ENCODE data around the gene TXNRD1.
"Not testable (repeated sequence)": the region's sequence is repeated elsewhere in the genome, so short reads cannot be mapped to it uniquely, and the experiment has no call there.

TXNRD1 gene

DNA sequence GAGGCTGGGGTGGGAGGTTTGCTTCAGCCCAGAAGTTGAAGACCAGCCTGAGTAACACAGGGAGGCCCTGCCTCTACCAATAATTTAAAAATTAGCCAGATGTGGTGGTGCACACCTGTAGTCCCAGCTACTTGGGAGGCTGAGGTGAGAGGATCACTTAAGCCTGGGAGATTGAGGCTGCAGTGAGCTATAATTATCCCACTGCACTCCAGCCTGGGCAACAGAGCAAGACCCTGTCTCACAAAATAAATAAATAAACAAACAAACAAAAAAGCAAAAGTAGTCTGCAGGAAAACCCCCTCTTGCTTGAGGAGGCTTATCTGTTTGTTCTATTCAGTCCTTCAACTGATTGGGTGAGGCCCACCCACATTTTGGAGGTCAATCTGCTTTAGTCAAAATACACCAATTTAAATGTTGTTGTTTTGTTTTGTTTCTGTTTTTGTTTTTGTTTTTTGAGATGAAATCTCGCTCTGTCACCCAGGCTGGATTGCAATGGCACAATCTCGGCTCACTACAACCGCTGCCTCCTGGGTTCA, 24.9 kb upstream of the TXNRD1 start:
- no peak for DNase-seq (ENCODE audit: low read depth in 2 of 3, low spot score in 1 of 3)

DNA sequence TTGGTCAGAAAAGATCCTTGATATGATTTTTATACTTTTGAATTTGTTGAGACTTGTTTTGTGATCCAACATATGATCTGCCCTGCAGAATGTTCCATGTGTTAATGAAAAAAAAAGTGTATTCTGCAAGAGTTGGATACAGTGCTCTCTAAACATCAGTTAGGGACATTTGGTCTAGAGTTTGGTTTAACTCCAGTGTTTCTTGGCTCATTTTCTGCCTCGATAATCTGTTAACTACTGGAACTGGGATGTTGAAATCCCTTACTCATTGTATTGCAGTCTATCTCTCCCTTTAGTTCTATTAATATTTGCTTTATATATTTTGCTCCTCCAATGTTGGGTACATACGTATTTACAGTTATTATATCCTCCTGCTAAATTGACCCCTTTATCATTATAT, 18.3 kb upstream of the TXNRD1 start:
- DNase-seq (ENCODE audit: low read depth in 2 of 3, low spot score in 1 of 3): no peak

- no peak for DNase-seq (ENCODE audit: low read depth in 2 of 3, low spot score in 1 of 3)
Measured at GRCh38 chr12:104199964-104200363, 15.6 kb upstream of the TXNRD1 start.

DNA sequence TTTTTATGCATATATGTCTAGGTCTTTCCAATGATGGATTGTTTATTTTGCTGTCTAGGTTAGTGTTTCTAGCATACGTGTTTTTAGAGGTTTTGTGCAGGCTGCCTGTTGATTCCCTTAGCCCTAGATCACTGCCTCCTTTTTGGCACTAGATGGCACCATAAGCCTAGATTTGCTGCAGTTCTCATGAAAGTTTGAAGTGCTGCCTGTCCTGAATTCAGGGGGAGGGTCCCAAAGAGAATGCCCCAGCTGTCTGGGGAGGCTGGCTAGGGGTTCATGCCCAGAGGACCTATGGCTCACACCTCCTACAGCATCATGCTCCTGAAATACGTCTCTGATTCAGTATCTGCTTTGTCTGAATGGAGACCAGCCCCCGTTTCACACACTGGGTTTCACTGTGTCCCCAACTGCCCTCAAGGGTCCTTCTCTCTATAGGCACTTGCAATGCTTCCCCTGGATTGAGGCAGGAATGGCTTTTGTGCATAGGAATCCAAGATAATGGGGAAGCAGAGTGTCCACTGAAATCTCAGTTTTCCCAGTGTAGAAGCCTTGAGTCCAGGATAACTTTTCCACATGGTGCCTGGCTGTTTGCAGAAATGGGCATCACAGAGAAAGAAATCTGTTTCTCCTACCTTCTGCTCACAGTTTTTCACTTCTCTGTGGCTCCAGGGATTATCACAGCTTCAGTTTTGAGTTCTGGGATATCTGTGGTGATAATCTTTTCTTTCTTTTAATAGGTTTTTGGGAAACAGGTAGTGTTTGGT, 14.2 kb upstream of the TXNRD1 start:
- DNase-seq (ENCODE audit: low read depth in 2 of 3, low spot score in 1 of 3): peak in 1 of 3 donors; percentile 44

DNA sequence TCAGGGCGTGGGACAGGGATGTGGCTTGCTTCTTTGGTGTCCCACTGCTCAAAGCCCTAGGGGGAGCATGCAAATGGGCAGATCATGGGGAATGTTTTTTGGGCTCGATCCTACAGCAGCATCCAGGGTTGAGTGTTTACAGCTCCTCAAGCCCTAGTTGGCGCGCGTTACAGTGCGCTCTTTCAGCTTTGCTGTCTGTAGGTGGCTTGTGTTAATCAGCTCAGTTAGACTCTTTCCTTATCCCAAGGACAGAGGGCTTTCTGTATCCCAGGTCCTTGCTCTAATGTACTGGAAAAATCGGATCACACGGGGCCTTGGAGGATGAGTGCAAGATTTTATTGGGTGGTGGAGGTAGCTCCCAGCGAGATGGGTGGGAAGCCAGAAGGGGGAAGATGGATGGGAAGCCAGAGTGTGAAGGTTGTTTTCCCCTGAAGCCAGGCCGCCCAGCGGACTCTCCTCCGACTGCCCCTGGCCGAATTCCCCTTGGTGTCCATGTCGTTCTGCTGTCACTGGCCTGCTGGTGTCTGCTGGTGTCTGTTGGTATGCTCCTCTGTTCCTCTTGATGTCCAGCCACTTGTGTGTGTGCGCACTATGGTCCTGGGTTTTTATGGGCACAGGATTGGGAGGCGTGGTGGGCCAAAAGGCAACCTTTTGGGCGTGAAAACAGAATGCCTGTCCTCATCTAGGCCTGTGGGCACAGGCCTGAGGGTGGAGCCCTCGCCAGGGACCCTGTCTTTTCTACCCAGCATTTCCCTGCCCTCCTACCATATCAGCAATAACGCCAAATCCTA, 10.7 kb upstream of the TXNRD1 start:
- no peak for DNase-seq (ENCODE audit: low read depth in 2 of 3, low spot score in 1 of 3)

- no peak for DNase-seq (ENCODE audit: low read depth in 2 of 3, low spot score in 1 of 3)
Measured at GRCh38 chr12:104207416-104208205, 8.0 kb upstream of the TXNRD1 start.

GRCh38 chr12:104212516-104212915, 3.1 kb upstream of the TXNRD1 start:
- no peak for DNase-seq (ENCODE audit: low read depth in 2 of 3, low spot score in 1 of 3)

DNA sequence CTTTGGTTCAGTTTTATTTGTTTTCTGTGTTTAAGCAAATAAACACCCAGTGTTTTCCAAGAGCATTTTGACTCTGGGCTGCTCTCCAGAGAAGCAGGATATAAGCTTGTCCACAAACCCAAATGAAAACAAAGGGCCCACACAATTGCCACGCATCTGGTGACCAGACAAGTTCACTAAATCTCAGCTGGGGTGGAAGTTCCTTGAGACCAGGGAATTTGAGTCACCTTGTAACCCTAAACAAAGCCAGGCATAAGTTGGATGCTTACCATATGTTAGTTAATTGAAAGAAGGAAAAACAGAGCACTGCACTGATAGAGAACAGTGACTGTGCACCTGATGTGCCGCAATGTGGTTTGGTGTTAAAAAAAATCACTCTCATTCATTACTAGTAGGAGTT, 1.6 kb upstream of the TXNRD1 start:
- DNase-seq (ENCODE audit: low read depth in 2 of 3, low spot score in 1 of 3): no peak

GRCh38 chr12:104216521-104216924, 944 bp downstream of the TXNRD1 start:
- no peak for DNase-seq (ENCODE audit: low read depth in 2 of 3, low spot score in 1 of 3)

- DNase-seq (ENCODE audit: low read depth in 2 of 3, low spot score in 1 of 3): not testable (repeated sequence)
Measured at GRCh38 chr12:104218506-104218905, 2.9 kb downstream of the TXNRD1 start.

DNA sequence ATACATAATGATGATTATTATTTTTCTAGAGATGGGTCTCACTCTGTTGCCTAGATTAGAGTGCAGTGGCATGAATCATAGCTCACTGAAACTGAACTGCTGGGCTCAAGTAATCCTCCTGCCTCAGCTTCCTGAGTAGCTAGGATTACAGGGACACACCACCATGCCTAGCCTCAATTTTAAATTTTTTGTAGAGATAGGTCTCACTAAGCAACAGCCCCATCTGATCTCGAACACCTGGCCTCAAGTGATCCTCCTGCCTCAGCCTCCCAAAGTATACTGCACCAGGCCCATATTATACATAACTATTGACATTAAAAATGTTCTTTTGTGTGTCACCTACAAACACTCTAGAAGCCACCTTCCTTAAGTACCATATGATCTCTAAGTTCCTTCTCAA, 3.4 kb downstream of the TXNRD1 start:
- no peak for DNase-seq (ENCODE audit: low read depth in 2 of 3, low spot score in 1 of 3)

- DNase-seq (ENCODE audit: low read depth in 2 of 3, low spot score in 1 of 3): no peak
Measured at GRCh38 chr12:104219361-104219892, 3.8 kb downstream of the TXNRD1 start.

- peak; percentile 41 to 60 (median 58) for DNase-seq (ENCODE audit: low read depth in 2 of 3, low spot score in 1 of 3)
Measured at GRCh38 chr12:104219908-104220404, 4.4 kb downstream of the TXNRD1 start.

- no peak for DNase-seq (ENCODE audit: low read depth in 2 of 3, low spot score in 1 of 3)
Measured at GRCh38 chr12:104220931-104221330, 5.4 kb downstream of the TXNRD1 start.

DNA sequence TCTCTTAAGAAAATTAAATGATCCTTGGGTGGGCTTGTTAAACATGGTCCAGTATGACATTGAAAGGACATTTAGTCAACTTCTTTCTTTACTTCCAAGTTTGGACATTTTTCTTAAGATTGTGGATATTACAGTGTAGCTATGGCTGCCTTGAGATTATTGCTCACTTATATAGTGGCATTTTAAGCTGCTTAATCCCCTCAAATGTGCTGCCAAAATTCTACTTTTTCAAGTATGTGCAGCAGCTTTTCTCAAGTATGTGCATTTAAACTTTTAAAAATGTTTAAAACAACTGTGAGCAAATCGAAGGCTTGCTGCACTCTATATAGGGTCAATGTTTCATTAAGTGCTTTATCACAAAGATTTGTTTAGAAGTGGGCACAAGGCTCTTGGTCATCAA, 7.4 kb downstream of the TXNRD1 start:
- DNase-seq (ENCODE audit: low read depth in 2 of 3, low spot score in 1 of 3): no peak

DNA sequence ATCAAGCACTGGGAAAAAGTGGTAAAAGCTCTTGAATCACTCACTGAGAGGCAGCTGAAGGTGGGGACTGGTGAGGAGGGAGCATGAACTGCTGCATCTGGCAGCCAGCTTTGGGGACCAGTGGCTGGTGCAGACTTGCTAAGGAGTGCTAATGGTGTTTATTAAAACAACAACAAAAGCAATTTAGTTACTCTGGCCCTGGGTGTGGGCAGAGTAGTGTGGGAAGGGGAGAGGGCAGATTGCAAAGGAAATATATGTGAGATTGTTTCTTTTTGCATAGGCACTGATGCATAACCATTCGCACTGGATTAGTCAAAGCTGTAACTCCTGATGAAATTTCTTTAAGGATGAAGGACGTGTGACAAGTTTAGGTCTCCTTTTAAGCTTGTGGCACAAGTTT, 8.1 kb downstream of the TXNRD1 start:
- no peak for DNase-seq (ENCODE audit: low read depth in 2 of 3, low spot score in 1 of 3)

DNA sequence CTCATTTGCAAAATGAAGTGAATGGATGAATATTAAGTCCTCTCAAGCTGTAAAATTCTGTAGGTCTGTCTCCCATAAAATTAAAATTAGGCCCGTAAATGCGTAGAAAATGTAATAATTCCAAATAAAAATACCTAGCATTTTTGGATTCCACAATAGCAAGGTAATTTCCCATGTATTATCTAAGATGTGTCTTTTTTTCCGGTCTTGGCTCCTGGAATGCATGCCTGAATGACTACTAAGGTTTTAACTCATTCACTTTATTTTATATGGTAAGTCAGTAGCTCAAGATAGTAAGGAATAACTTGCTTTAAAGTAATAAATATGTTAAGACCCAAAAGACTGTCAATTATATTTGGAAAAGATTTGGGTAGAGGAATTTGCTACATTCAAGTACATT, 11.1 kb downstream of the TXNRD1 start:
- no peak for DNase-seq (ENCODE audit: low read depth in 2 of 3, low spot score in 1 of 3)

DNA sequence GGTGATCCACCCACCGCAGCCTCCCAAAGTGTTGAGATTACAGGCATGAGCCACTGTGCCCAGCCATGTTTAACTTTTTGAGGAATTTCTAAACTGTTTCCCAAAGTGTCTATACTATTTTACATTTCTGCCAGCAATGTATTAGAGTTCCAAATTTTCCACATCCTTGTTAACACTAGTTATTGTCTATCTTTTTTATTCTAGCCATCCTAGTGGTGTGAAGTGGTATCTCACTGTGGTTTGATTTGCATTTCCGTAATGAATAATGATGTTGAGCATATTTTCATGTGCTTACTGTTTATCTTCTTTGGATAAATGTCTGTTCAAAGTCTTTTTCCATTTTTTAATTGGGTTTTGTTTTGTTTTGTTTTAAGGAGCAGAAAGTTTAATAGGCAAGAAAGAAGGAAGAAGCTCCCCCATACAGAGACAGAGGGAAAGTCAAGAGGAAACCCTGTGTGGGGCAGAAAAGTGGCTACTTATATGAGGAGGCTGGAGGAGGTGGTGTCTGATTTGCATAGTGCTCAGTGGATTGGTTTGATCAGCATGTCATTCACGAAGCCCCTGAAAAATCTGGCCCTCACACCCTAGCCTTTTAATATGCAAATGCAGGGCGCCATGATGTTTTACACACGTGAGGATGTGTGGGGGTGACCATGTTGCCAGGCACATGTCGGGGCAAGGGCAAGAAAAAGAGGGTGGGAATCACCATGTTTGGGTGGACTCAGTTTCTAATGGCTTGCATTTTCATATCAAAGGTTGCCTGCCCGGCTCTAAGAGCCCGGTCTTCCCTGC, 14.9 kb downstream of the TXNRD1 start:
- DNase-seq (ENCODE audit: low read depth in 2 of 3, low spot score in 1 of 3): no peak

- DNase-seq (ENCODE audit: low read depth in 2 of 3, low spot score in 1 of 3): no peak
Measured at GRCh38 chr12:104232609-104233280, 17.2 kb downstream of the TXNRD1 start.
